Measurements from ENCODE around the gene TSPAN4. TPM values are rescaled to one million over a fixed set of nuclear protein-coding genes. Genes with fewer than 3 reads are reported as not detected.

TSPAN4 gene
- total RNA-seq, 2 experiments from 2014 or later = 5.2 to 5.3 TPM

DNA sequence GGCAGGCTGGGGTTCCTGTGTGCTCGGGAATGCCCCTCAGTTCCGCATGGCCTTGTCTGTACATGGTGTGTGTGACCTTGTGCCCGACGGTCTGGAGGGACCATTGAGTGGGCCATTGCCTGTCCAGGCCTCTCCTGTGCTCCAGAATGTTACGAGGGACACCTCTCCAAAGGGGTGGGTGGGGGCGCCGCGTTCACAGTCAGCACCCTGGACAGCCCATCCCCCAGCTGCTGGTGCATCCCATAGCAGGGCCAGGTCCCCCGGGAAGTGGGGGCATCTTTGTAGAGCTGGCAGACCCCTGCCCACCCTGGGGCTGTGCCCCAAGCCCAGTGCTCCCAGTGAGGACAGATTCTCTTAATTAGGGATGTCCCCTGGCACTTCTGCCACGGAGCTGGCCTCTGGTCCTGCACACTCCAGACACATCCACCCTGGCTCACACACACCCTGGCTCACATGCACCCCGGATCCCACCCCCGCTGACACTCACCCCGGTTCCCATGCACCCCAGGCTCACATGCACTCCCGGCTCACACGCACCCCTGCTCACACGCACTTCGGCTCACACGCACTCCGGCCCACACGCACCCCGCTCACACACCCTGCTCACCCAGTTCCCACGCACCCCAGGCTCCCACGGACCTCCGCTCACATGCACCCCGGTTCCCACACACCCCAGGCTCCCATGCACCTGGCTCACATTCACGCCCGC is 15.6 kb downstream of the TSPAN4 start:
- POLR2A ChIA-PET = no interaction called here
- H3K9me3 Mint-ChIP-seq = no peaks in the 10 kb centered on the region
- peaks cover 2% of the 10 kb centered on the region for H3K27me3 Mint-ChIP-seq
- H3K4me3 Mint-ChIP-seq = no peak overlapping the region
- H3K27ac Mint-ChIP-seq = no peak overlapping the region
- DNase-seq = no peak
- no peaks in the 10 kb centered on the region for H3K4me1 Mint-ChIP-seq (ENCODE audit: low read depth)
- CTCF ChIA-PET = interaction anchor here (0.9 kb wide), 1 partner anchor 10 kb away, joined by 3 read pairs; no protein-coding TSS in a partner anchor
- no peaks in the 10 kb centered on the region for H3K36me3 Mint-ChIP-seq
- intact Hi-C loops (cut with micrococcal nuclease) = no loop called here

DNA sequence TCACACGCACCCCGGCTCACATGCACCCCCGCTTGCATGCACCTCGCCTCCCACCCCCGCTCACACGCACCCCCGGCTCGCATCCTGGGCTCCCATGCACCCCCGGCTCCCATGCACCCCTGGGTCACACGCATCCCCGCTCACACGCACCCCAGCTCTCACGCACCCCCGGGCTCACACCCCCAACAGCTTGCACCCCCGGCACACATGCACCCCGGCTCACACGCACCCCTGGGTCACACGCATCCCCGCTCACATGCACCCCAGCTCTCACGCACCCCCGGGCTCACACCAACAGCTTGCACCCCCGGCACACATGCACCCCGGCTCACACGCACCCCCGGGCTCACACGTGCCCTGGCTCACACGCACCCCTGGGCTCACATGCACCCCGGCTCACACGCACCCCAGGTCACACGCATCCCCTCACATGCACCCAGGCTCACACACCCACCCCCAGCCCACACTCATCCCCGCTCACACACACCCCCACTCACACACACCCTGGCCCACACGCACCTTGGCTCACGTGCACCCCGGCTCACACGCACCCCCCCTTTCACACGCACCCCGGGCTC is 16.2 kb downstream of the TSPAN4 start:
- ChIA-PET POLR2A (no interaction called here), CTCF (interaction anchor here (0.9 kb wide), 1 partner anchor 11 kb away, joined by 3 read pairs; no protein-coding TSS in a partner anchor)
- no peaks in the 10 kb centered on the region for H3K9me3 Mint-ChIP-seq
- no peak overlapping the region for H3K27ac Mint-ChIP-seq
- peaks cover 2% of the 10 kb centered on the region for H3K27me3 Mint-ChIP-seq
- H3K36me3 Mint-ChIP-seq = no peaks in the 10 kb centered on the region
- no peak for DNase-seq
- intact Hi-C loops (cut with micrococcal nuclease) = no loop called here
- no peaks in the 10 kb centered on the region for H3K4me1 Mint-ChIP-seq (ENCODE audit: low read depth)
- no peak overlapping the region for H3K4me3 Mint-ChIP-seq

DNA sequence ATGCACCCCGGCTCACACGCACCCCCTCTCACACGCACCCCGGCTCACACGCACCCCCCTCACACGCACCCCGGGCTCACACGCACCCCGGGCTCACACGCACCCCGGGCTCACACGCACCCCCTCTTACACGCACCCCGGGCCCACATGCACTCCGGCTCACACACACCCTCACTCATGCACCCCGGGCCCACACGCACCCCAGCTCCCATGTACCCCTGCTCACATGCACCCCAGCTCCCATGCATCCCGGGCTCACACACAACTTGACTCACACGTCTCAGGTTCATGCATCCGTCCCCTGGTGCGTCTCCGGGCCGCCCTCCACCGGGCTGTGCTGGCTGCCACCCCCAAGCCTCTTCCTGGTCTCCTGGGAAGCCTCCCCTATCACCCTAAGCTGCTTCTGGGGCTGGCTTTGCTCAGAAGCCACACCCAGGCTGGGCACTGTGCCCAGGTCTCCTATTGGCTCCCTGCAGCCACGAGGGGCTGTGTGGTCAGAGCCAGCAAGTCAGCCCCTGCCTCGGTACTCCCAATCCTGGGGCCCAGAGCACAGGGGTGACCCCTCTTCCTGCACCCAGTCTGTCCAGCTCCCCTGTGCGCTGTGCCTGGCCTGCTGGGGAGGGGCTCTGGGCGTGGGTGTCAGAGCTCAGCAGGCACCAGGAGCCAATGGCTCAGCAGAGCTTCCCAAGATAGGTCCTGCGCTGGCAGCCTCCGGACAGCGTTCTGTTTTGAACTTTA is 16.9 kb downstream of the TSPAN4 start:
- H3K36me3 Mint-ChIP-seq = no peaks in the 10 kb centered on the region
- POLR2A ChIA-PET = no interaction called here
- H3K9me3 Mint-ChIP-seq = no peaks in the 10 kb centered on the region
- intact Hi-C loops (cut with micrococcal nuclease) = no loop called here
- DNase-seq = no peak
- CTCF ChIA-PET = no interaction called here
- H3K27ac Mint-ChIP-seq = no peak overlapping the region
- no peak overlapping the region for H3K4me3 Mint-ChIP-seq
- no peaks in the 10 kb centered on the region for H3K4me1 Mint-ChIP-seq (ENCODE audit: low read depth)
- peaks cover 2% of the 10 kb centered on the region for H3K27me3 Mint-ChIP-seq

GRCh38 chr11:860234-861104 is 17.8 kb downstream of the TSPAN4 start:
- DNase-seq = no peak
- intact Hi-C loops (cut with micrococcal nuclease) = no loop called here
- Mint-ChIP-seq H3K4me1 (ENCODE audit: low read depth) (no peaks in the 10 kb centered on the region), H3K4me3 (no peak overlapping the region), H3K9me3 (no peaks in the 10 kb centered on the region), H3K27ac (no peak overlapping the region), H3K27me3 (peaks cover 2% of the 10 kb centered on the region), H3K36me3 (no peaks in the 10 kb centered on the region)
- CTCF ChIA-PET = interaction anchor here (0.6 kb wide), 1 partner anchor 52 kb away, joined by 4 read pairs; no protein-coding TSS in a partner anchor
- POLR2A ChIA-PET = no interaction called here

- CTCF ChIA-PET = interaction anchor here (0.6 kb wide), 1 partner anchor 50 kb away, joined by 3 read pairs; no protein-coding TSS in a partner anchor
- no peak overlapping the region for H3K27ac Mint-ChIP-seq
- POLR2A ChIA-PET = no interaction called here
- no peaks in the 10 kb centered on the region for H3K36me3 Mint-ChIP-seq
- no peaks in the 10 kb centered on the region for H3K4me1 Mint-ChIP-seq (ENCODE audit: low read depth)
- intact Hi-C loops (cut with micrococcal nuclease) = no loop called here
- H3K4me3 Mint-ChIP-seq = no peak overlapping the region
- no peak for DNase-seq
- no peaks in the 10 kb centered on the region for H3K9me3 Mint-ChIP-seq
- H3K27me3 Mint-ChIP-seq = peaks cover 2% of the 10 kb centered on the region
Measured at GRCh38 chr11:861105-861479, 18.4 kb downstream of the TSPAN4 start.

GRCh38 chr11:862081-862661 is 19.5 kb downstream of the TSPAN4 start:
- H3K4me3 Mint-ChIP-seq = no peak overlapping the region
- DNase-seq = no peak
- no peaks in the 10 kb centered on the region for H3K27me3 Mint-ChIP-seq
- H3K27ac Mint-ChIP-seq = no peak overlapping the region
- intact Hi-C loops (cut with micrococcal nuclease) = no loop called here
- ChIA-PET POLR2A (no interaction called here), CTCF (no interaction called here)
- H3K9me3 Mint-ChIP-seq = no peaks in the 10 kb centered on the region
- no peaks in the 10 kb centered on the region for H3K4me1 Mint-ChIP-seq (ENCODE audit: low read depth)
- no peaks in the 10 kb centered on the region for H3K36me3 Mint-ChIP-seq

DNA sequence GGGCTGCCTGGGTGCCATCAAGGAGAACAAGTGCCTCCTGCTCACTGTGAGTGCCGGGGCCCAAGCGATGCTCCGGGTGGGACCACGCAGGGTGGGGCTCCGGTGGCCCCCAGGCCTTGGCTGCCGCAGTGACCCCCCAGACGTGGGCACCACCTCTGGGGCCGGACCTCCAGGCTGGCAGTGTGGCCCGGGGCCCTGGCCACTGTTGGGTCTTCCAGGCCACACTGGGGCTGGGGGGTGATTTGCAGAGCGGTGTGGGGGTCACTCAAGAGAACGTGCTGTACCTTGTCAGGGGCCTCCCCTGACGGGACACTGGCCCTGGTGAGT is 20.0 kb downstream of the TSPAN4 start:
- Mint-ChIP-seq H3K36me3 (no peaks in the 10 kb centered on the region), H3K27ac (no peak overlapping the region), H3K4me1 (ENCODE audit: low read depth) (no peaks in the 10 kb centered on the region), H3K4me3 (no peak overlapping the region), H3K27me3 (no peaks in the 10 kb centered on the region), H3K9me3 (no peaks in the 10 kb centered on the region)
- intact Hi-C loops (cut with micrococcal nuclease) = no loop called here
- DNase-seq = no peak
- ChIA-PET POLR2A (no interaction called here), CTCF (interaction anchor here (1.2 kb wide), 1 partner anchor 14 kb away, joined by 3 read pairs; no protein-coding TSS in a partner anchor)

GRCh38 chr11:863023-863909 is 20.6 kb downstream of the TSPAN4 start:
- Mint-ChIP-seq H3K4me3 (no peak overlapping the region), H3K27me3 (no peaks in the 10 kb centered on the region), H3K4me1 (ENCODE audit: low read depth) (no peaks in the 10 kb centered on the region), H3K9me3 (no peaks in the 10 kb centered on the region), H3K27ac (no peak overlapping the region), H3K36me3 (no peaks in the 10 kb centered on the region)
- intact Hi-C loops (cut with micrococcal nuclease) = no loop called here
- no peak for DNase-seq
- CTCF ChIA-PET = interaction anchor here (1.2 kb wide), 1 partner anchor 15 kb away, joined by 3 read pairs; no protein-coding TSS in a partner anchor
- POLR2A ChIA-PET = no interaction called here

GRCh38 chr11:863910-864827 is 21.5 kb downstream of the TSPAN4 start:
- POLR2A ChIA-PET = no interaction called here
- H3K4me3 Mint-ChIP-seq = no peak overlapping the region
- no peaks in the 10 kb centered on the region for H3K36me3 Mint-ChIP-seq
- CTCF ChIA-PET = no interaction called here
- H3K27me3 Mint-ChIP-seq = no peaks in the 10 kb centered on the region
- DNase-seq = no peak
- intact Hi-C loops (cut with micrococcal nuclease) = no loop called here
- H3K27ac Mint-ChIP-seq = no peak overlapping the region
- H3K9me3 Mint-ChIP-seq = no peaks in the 10 kb centered on the region
- no peaks in the 10 kb centered on the region for H3K4me1 Mint-ChIP-seq (ENCODE audit: low read depth)

DNA sequence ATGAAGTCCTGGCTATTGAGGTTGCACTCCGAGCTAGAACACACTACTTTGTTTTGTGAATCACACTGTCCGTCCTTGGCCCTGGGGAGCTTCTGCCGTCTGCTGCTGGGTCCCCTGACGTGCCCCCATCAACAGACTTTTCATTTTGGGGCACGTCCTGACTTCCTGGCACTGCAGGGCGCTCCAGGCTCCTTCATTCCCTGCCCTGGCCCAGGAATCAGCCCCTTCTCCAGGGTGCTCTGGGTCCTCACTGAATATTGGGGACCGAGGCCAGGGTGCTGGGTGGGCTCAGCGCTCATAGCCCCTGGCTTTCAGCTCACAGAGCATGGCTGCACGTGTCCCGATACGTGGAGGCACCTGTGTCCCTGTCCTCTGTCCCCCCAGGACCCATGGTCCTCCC is 22.2 kb downstream of the TSPAN4 start:
- no peak for DNase-seq
- intact Hi-C loops (cut with micrococcal nuclease) = no loop called here
- Mint-ChIP-seq H3K27ac (no peak overlapping the region), H3K36me3 (no peaks in the 10 kb centered on the region), H3K9me3 (no peaks in the 10 kb centered on the region), H3K27me3 (no peaks in the 10 kb centered on the region), H3K4me1 (ENCODE audit: low read depth) (no peaks in the 10 kb centered on the region), H3K4me3 (no peak overlapping the region)
- POLR2A ChIA-PET = no interaction called here
- CTCF ChIA-PET = no interaction called here
